HepG2 (cell line): Measurements from ENCODE around the gene FLT3LG. TPM values are rescaled to one million over a fixed set of nuclear protein-coding genes. Genes with fewer than 3 reads are reported as not detected.

Experiments
- EHMT2 ChIP-seq: fragments of 200-600 bp; sonication (generic); IDR thresholded peaks from 2 replicates; pipeline ENCODE4 v1.7.0; 2017; ENCODE audit warnings: antibody characterized with exemption, low read depth, low read length, borderline replicate concordance
- GATAD2A ChIP-seq: IDR thresholded peaks from 2 replicates; pipeline ENCODE4 v1.6.1; 2016
- ZBTB21 ChIP-seq: sonication (generic); formaldehyde crosslinking; IDR thresholded peaks from 2 replicates; pipeline ENCODE4 v1.4.0; 2020; ENCODE audit warnings: missing genetic modification reagents
- ZBTB33 ChIP-seq: sonication (generic); formaldehyde crosslinking; IDR thresholded peaks from 2 replicates; pipeline ENCODE4 v1.4.0; 2020; ENCODE audit warnings: missing genetic modification reagents
- ZBTB38 ChIP-seq: sonication (generic); formaldehyde crosslinking; IDR thresholded peaks from 2 replicates; pipeline ENCODE4 v1.5.1; 2020; ENCODE audit warnings: mild to moderate bottlenecking, missing genetic modification reagents
- ZNF749 ChIP-seq: sonication (generic); formaldehyde crosslinking; IDR thresholded peaks from 2 replicates; pipeline ENCODE4 v1.8.0; 2022; ENCODE audit warnings: mild to moderate bottlenecking, missing genetic modification reagents, moderate library complexity, borderline replicate concordance
- polyA plus RNA-seq, 8 experiments: library from polyadenylated mRNA; depleted of rRNA in 3 of 8; stranded (reverse) in 7 of 8; unstranded in 1 of 8; fragments of >200 nt; fragmentation: Illumina TruSeq in 4 of 8; extraction: Trizol in 4 of 8; gene quantifications; 2 replicates each; pipeline versions ENCODE4 v1.2.1 to v1.2.3, GENCODE V29; 2011 to 2016; ENCODE audit warnings: low read depth in 4 of 8, missing spikeins in 1 of 8, mixed read lengths in 1 of 8; ENCODE audit not compliant: insufficient read depth in 1 of 8
- total RNA-seq, 5 experiments: library from RNA; depleted of rRNA; stranded (reverse); fragments of >200 nt; fragmentation: Illumina TruSeq; extraction: Trizol; gene quantifications; 2 replicates each; pipeline ENCODE4 v1.2.3, GENCODE V29; 2016; ENCODE audit warnings: low read depth in 1 of 5
- TF ChIP-seq, protein P1 (sequence below): sonication (generic); formaldehyde crosslinking; IDR thresholded peaks from 2 replicates; pipeline ENCODE4 v1.4.0; 2020; ENCODE audit warnings: missing genetic modification reagents, borderline replicate concordance

Gene FLT3LG
- total and polyA plus RNA-seq, 2 of the 13 experiments (the other 11 are each of a cell fraction or from before 2014, with no cell fraction given) = 1.5 to 2.6 TPM

DNA sequence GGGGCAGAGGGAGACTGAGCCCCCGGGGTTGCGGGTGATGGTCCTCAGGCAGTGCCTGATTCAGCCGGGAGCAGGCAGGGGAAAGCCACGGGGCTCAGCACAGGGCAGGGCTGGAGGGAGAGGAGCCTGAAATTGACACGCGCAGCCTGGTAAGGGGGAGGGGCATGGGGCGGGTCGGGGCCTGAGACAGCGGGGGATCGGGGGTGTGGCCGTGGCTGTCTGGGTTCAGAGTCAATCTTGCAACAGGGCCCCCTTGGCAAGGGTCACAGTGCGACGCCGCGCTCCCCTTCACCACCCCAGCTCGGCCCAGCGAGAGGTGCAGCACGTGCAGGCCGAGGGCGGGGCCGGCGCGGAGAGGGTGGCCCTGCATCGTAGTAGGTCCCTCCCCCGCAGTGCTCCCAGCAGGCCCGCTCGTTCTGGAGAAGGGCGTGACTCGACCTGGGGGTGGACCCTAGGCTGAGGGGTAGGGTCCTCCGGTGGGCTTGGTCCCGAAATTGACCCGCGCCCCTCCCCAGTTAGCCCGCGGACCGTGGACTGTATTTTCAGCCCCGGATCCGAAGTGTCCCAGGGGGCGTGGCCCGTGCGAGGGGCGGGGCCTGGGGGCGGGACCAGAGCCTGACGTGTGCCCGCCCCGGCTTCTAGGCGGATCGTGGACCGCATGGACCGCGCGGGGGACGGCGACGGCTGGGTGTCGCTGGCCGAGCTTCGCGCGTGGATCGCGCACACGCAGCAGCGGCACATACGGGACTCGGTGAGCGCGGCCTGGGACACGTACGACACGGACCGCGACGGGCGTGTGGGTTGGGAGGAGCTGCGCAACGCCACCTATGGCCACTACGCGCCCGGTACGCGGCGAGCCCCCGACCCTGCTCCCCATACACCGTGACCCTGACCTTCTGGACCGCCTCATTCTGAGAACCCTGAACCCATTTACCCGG lies 59.8 kb downstream of the FLT3LG start (continued):
- TF ChIP-seq EHMT2 (no peak), ZBTB21 (CRISPR knock-in tag) (no peak), ZNF749 (CRISPR knock-in tag) (no peak), ZBTB38 (CRISPR knock-in tag) (peak; percentile 63), GATAD2A (CRISPR knock-in tag) (no peak), ZBTB33 (0 out of 2 replicates have a peak, but pooled peaks have one; percentile 21)
- TF ChIP-seq, protein P1, sequence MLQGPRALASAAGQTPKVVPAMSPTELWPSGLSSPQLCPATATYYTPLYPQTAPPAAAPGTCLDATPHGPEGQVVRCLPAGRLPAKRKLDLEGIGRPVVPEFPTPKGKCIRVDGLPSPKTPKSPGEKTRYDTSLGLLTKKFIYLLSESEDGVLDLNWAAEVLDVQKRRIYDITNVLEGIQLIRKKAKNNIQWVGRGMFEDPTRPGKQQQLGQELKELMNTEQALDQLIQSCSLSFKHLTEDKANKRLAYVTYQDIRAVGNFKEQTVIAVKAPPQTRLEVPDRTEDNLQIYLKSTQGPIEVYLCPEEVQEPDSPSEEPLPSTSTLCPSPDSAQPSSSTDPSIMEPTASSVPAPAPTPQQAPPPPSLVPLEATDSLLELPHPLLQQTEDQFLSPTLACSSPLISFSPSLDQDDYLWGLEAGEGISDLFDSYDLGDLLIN = no peak
